Metanephros (tissue), 2 donors: ENCODE results near the gene ESRP2. TPM values are rescaled to one million over a fixed set of nuclear protein-coding genes. Genes with fewer than 3 reads are reported as not detected.

ENCODE experiments used
- small RNA-seq: library from RNA; depleted of rRNA; stranded (forward); fragments of <200 nt; gene quantifications from one replicate; pipeline ENCODE3, GENCODE V24; 2014; ENCODE audit warnings: low replicate concordance
- total RNA-seq: library from RNA; depleted of rRNA; stranded (reverse); fragments of >200 nt; gene quantifications from one replicate; pipeline ENCODE4 v1.2.3, GENCODE V29; 2014

The ESRP2 gene
- total RNA-seq: 16.1 TPM

GRCh38 chr16:68235887-68236136 is at the start of gene ESRP2:
ESRP2 (minus strand) TSS chr16:68236127; CDS start chr16:68236045, 82 bp downstream.

GRCh38 chr16:68264128-68265077 is 28.5 kb upstream of the ESRP2 start, which contains the start of gene SLC7A6:
SLC7A6 (plus strand) TSS chr16:68264526; CDS start chr16:68274727, 10,201 bp downstream.

GRCh38 chr16:68244903-68245853 is 9.3 kb upstream of the ESRP2 start, which contains the start of gene PLA2G15:
PLA2G15 (plus strand) TSS chr16:68245373; CDS start chr16:68245427, 54 bp downstream.

Small RNAs within 50 kb of the gene (small RNA-seq; reads per million reads assigned to genes)
- gene RF00554: not detected
- gene RNU6-1262P: not detected

Other genes with a start within 250 kb of the ESRP2 start
- gene DPEP2, start 236.6 kb downstream of the ESRP2 start, total RNA-seq: 2.7 TPM
- not detected for gene DPEP2NB, start 220.2 kb downstream of the ESRP2 start, total RNA-seq
- 10.2 TPM for gene DDX28, start 212.9 kb downstream of the ESRP2 start, total RNA-seq
- 11.3 TPM for gene DUS2, start 212.8 kb downstream of the ESRP2 start, total RNA-seq
- gene NFATC3, start 150.8 kb downstream of the ESRP2 start, total RNA-seq: 36.4 TPM
- 34.9 TPM for gene PLA2G15, start 9.2 kb upstream of the ESRP2 start, total RNA-seq
- gene SLC7A6, start 28.4 kb upstream of the ESRP2 start, total RNA-seq: 21.8 TPM
- gene SLC7A6OS, start 74.8 kb upstream of the ESRP2 start, total RNA-seq: 15.5 TPM
- gene PRMT7, start 74.9 kb upstream of the ESRP2 start, total RNA-seq: 76.5 TPM
- gene SMPD3, start 212.4 kb upstream of the ESRP2 start, total RNA-seq: 1.1 TPM